Uterus (tissue), 2 donors: ENCODE results near the gene CEP78.

Experiments used
- POLR2A ChIP-seq, 2 donors: fragments of 450-650 bp; IDR thresholded peaks; one replicate each; pipeline ENCODE4 v1.6.1; 2016; ENCODE audit warnings: antibody characterized with exemption in 2 of 2, mild to moderate bottlenecking in 1 of 2, moderate library complexity in 1 of 2
- TF ChIP-seq, protein P1 (sequence below), 4 experiments: fragments of 200-600 bp in 2 of 4; fragments of 450-650 bp in 2 of 4; sonication (generic) in 2 of 4; IDR thresholded peaks; one replicate each; pipeline ENCODE4 v1.5.1; 2016 to 2019; ENCODE audit warnings: antibody characterized with exemption in 4 of 4, mild to moderate bottlenecking in 2 of 4, moderate library complexity in 1 of 4

DNA sequence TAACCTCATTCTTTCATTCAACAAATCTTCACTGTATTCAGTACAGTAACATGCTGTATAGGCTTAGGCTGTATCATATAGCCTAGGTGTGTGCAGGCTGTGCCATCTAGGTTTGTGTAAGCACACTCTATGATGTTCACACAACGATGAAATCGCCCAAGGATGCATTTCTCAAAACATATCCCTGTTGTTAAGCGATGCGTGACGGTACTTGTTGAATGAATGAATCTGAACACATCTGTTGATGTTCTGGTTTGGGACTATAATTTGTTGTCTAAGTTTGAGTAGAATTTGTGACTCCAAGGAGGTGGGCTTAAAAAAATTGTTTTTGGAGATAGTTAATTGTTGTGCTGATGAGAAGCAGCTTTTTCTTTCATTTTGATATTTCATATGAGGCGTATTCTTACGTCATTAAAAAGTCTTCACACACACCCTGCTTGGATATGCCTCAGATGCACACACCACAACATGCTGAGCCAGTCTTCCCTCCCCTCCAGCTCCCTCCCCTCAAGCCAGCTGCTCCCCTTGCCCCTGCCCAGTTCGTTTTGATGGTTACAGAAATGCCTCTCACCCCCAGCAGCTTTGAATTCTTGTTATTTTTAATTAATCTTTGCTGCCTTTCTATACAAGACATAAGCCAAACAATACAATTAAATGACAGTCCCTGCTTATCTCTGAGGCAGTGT, 55.5 kb downstream of the CEP78 start:
- no peak for TF ChIP-seq POLR2A (IDR thresholded peaks at IDR 0.05)
- TF ChIP-seq, protein P1, sequence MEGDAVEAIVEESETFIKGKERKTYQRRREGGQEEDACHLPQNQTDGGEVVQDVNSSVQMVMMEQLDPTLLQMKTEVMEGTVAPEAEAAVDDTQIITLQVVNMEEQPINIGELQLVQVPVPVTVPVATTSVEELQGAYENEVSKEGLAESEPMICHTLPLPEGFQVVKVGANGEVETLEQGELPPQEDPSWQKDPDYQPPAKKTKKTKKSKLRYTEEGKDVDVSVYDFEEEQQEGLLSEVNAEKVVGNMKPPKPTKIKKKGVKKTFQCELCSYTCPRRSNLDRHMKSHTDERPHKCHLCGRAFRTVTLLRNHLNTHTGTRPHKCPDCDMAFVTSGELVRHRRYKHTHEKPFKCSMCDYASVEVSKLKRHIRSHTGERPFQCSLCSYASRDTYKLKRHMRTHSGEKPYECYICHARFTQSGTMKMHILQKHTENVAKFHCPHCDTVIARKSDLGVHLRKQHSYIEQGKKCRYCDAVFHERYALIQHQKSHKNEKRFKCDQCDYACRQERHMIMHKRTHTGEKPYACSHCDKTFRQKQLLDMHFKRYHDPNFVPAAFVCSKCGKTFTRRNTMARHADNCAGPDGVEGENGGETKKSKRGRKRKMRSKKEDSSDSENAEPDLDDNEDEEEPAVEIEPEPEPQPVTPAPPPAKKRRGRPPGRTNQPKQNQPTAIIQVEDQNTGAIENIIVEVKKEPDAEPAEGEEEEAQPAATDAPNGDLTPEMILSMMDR (IDR thresholded peaks at IDR 0.05), result no peak
